H4 (cell line): ENCODE data around the gene CAMTA1. TPM values are rescaled to one million over a fixed set of nuclear protein-coding genes. Genes with fewer than 3 reads are reported as not detected.

Source experiments
- DNase-seq: peaks from one replicate; pipeline ENCODE4 v3.0.0-alpha.2; 2015; ENCODE audit warnings: low spot score
- total RNA-seq: library from RNA; depleted of rRNA; stranded (reverse); fragments of >200 nt; shearing (Covaris generic); gene quantifications from 2 replicates; pipeline ENCODE4 v1.2.3, GENCODE V29; 2014

The CAMTA1 gene
- total RNA-seq, 1 experiment from 2014 or later, result 98.2 TPM

DNA sequence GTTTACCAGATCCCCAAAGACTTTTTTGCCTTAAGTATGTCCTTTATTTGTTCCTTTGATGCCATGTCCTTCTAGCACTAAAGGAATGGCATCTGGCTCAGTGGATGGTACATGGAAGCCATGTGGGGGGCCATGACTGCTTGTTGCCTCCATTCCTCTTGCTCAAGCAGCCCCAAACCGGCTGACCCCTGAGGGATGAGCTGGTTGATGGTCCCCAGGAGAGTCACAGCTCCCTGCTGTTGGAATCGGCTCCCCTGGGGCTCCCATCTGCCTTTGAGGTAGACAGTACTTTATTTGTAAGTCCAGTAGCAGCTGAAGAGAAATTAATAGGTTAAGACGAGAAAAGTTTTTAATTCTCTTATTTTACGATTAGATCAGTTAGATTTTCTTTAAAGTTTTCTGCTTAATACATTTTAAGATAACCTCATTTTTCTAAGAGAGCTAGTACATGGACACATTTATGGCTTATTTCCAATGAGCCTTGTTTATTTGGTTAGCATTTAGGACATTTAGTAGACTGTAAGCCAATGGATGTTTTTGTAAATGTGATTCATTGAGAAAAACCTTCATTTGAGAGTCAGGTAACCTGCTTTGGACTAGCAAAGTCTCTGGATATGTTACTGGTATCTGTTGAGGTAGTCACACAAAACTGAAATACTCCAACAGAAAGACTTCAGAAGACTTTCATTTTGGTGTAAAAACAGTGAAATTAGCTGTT lies 88.2 kb downstream of the CAMTA1 start:
- no peak for DNase-seq

DNA sequence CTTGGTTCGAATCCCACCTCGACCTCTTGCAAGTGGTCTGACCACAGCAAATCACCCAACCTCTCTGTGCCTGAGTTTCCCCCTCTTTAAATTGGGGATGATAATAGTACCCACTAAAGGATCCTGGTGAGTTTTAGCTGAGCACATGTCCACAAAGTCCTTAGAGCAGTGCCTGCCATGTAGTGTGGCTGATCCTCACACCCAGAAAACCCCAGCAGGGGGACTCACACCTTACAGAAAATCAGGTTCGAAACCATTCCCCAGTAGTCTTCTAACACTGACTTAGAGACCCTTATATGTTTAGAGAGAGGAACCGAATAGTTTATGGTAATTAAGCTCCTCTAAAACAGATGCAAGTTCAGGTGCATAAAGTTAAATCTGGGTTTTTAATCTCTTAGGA lies 89.0 kb downstream of the CAMTA1 start:
- DNase-seq, result no peak

DNA sequence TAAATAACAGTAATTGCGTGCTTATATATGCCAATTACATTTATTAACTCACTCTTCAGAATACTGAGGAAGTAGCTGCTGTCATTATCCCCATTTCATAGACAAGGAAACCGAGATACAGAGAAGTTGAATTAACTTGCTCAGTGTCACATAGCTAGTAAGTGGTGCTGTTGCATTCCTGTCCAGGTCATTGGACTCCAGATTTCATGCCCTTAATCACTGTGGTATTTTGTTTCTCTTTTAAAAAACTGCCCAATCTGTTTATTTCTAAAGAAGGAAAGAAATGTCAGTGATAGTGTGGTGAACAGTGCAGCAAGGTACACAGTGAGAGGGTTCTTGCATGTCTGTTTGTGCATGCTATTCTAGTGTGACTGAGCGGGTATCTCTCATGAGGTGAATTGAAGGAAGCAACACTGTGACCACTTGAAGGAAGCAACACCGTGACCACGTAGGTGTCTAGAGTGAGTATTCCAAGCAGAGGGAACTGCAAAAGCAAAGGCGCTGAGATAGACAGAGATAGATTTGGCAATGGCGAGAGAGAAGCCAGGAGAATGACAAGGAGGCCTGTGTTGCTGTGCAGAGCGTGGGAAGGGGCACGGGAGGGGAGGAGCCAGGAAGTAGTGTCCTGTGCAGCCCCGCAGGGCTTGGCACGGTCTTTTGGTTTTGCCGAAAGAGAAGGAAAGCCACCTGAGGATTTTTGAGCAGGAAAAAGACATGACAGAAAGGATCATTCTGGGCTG lies 95.9 kb downstream of the CAMTA1 start:
- DNase-seq, result no peak

DNA sequence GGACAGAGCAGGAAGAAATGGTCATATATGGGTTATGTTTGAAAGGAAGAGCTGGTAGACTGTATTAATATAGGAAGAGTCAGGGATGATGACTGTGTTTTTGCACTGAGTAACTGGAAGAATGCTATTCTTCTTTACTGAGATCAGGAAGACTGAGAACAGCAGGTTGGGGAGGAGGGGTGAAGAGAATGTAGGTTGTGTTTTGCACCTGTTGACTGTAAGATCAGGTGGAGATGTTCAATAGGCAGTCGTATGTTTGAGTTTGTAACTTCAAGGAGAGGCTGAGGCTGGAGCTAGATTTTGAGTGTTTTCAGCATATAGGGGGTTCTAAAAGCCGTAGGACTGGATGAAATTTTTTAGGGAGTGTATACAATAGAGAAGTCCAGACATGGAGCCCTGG lies 97.2 kb downstream of the CAMTA1 start:
- no peak for DNase-seq

DNA sequence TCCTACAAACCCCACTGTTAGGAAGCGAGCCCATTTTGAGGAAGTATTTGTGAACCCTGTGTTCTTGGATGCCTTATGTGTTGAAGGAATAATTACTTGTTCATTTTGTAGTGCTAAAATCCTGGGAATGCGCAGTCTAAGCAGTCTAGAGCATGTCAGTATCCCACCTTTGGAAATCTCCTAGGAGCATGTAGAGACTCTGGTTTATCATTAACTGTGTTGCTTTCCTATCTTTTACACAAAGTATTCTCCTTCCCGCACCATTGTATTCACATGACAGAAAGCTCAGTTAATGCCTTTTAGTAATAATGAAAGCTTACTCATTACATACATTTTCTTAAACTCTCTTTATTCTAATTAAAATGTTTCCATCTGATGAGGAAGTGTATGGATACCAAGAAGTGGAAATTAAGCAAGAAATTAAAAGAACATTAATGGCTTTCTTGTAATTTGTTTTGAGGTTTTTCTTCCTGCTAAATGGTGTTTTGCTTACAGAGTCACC lies 99.4 kb downstream of the CAMTA1 start:
- DNase-seq, result no peak

DNA sequence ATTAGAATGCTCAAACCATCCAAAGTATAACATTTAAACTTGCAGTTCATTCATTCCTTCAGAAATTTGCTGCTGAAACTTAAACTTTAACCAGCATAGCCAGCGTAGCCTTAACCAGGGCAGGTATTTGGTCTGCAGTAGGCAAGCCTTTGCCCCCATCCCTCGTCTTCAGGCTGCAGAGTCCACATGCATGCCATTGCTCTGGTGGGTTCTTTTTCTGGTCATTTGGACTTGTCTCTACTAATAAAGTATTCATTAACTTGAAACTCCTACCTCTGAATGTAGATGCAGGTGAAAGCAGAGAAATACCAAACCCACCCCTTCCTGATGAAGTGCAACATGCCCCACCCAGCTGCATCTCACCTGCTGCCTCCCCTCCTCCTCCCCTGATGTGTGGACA lies 100.2 kb downstream of the CAMTA1 start:
- no peak for DNase-seq

DNA sequence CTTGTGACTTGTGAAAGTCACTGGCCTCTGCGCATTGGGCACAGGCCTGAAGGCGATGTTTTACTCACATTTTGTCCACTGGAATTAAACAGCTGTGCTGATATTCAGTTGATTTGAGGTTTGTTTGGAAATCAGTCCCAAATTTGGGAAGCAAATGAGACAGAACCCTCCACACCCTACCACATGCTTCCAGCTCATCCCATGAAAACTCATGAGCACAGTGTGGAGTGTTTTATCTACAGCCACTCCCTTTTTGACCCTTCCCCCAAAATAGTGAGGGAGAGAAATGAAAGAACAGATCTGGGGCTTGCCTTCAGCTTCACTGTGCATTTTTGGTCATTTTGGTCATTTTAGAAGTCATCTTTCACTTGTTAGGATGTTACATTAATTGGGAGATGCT lies 101.3 kb downstream of the CAMTA1 start:
- no peak for DNase-seq

DNA sequence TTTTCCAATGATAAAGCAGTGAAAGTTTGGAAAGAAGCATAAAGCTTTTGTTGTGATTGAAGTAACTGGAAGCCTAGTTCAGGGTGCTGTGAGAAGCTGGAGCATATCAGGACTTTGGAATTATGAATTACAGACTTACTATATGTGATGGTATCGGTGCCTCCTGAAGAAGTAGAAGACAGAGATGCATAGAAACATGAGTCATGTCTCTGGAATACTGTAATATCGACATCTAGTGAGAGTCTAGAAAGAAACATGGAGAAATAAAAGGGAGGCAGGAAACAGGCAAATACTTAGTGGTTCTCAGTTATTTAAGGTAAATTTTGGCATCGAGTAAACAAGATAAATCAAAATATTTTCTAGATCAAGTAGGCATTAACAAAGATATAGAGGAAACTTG lies 103.0 kb downstream of the CAMTA1 start:
- no peak for DNase-seq

DNA sequence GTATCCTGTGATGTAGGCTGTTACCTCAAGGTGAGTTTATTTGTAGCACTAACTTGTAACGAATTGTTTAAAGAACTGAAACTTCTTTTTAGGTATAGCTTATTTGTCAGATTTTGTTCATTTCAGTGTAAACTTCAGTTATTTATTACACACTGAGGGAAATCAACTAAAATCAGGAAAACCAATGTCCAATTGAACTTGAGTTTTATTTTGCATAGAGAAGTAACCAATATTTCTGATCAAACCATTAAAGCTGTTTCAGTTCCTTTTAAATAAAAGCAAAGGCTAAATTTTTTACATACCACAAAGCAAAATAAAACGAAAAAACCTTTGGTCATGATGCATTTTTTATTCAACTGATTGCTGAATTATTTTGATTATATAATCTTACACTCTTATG lies 103.6 kb downstream of the CAMTA1 start:
- no peak for DNase-seq

DNA sequence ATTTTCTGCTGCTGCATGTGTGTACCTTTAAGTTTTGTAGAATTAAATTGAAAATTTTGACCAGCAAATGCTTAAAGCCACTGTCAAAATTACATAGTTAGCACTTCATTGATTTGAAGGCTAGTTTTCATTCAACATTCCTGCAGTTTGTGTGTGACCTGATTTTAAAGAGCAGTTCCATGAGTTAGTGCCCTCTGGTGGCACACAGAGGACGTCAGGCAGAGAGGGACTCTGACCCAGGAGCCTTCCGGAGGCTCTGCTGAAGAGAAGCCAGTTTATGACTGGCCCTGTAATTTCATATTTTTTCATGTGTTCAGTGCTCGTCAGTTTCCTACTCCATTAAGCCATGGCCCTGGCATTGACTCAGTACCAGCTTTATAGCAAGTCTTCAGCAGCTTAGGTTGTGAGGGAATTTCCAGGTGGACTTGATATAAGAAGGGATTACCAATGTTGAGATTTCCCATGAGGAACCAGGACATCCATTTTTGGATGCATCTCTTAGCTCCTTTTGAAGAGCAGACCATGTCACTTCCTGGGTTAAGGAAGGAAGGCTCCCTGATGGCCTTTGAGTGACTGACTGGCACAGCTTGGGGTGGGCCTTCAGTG lies 104.7 kb downstream of the CAMTA1 start:
- DNase-seq, result peak; percentile 31

DNA sequence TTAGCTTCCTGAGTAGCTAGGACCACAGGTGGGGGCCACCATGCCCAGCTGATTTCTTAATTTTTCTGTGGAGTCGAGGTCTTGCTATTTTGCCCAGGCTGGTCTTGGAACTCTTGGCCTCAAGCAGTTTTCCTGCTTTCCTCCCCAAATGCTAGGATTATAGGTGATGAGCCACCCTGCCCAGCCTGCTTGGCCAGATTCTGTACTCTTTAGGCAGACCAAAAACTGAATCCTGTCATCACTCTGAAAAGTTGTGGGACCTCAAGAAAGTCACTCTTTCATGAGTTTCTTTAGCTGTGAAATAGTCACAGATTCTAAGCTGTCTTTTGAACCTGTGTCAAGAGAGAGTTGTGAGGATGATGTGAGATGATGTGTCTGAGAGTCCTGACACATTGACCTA lies 105.4 kb downstream of the CAMTA1 start:
- no peak for DNase-seq

DNA sequence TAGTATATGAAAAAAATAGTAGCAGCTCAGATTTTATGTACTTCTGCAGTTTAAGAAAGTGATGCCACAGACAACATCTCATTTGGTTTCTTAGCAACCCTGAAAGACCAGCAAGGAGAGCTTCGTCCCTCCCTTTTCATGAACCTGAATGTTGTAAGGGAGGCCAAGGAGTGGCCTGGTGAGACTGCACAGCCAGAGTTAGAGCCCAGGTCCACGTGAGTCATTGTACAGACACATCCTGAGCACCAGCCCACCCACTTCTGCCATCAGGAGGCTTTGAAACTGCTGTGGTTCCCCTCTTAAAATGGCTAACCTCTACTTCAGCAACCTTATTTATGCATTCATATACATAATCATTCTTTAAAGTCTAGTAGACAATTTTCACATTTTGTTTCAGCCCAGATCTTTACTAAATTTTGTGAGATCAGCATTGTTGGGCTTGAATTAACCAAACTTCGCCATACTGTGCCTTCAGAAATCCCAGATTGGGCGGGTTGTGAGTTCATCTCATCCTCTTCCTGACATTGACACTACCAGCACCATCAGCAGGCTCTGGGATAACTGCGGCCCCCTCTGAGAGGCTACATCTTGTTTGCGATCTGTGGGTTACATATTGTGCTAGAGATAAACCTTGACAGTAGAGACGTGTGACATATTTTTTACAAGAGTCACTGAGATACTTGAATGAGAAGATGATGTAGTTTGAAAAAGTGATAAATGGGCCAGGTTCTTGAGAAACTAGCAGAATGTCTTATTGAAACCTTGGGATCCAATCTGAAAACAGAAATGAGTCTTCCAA lies 106.7 kb downstream of the CAMTA1 start:
- no peak for DNase-seq

DNA sequence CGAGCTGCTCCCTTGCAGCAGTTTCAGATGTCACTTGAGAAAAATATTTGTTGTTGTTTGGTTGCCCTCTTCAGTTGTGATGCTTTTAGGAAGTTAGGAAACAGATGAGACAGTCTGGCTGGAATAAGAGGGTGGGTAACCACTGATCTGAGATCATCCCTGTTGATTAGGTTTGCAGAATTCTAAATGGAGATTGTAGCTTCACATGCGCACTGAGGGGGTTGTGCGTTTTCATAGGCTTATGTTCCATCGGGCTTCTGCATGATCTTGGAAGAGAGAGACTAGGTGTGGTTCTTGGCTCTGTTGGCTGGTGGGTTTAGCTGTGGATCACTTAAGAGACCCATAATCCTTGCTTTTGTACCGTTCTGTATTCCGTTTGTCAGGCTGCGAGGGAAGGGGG lies 108.1 kb downstream of the CAMTA1 start:
- DNase-seq, result no peak

DNA sequence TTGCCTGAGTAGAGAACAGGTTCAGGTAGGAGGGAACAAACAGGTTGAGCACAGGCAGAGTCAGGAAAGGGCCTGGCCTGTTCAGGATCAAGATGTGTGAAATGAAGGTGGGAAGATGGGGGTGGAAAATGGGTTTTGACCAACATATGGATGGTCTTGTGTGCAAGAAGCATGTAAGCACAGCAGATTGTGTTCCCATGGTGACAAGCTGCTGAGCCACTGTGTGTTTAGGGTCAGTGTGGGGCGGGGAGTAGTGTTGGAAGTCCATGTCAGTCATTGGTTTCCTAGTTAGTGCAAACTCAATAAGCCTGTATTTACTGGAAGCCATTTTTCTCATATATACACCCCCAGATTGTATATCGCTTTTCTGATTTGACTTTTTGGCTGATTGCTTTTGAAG lies 111.9 kb downstream of the CAMTA1 start:
- DNase-seq, result no peak

DNA sequence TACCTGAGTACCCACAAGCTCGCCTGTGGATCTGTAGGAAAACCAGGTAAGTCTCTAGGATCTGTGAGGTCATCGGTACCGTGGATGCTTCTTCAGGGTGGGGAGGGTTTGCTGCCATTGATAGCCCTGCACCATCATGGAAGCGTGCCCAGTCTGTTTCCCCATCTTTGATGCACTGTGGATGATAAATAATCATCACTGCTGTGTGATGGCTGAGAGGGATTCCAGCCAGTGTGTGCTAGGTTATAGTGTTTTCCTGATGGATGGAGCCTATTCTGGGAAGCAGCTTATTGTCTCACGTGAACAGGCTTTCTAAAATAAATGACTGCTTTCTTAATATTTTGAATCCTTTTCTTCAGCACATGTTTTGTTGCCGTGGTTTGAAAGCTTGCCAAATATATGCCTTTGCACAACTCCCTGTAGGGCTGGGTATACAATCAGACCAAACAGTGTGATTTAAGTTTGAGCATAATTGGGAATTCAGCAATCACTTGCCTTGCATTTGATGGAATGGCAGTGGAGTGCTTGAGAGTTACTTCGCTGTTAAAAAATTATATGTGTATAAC lies 113.8 kb downstream of the CAMTA1 start:
- DNase-seq, result no peak

DNA sequence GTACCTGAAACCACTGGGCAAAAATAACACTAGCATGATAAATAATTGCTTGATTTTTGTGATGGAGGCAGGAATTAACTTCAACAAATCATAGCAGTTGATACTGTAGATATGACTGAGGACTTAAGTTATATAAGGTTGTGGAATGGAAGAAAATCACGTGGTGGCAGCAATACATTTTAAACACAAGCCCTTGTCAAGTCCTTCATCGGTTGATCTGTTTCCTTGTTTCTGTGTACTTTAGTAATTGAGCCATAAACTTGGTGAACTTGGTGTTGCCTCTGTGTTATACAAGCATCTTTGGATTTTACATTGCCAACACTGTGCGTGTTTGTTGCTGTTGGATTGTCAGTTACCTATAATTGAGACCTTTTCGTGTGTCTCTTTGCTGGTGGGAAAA lies 114.4 kb downstream of the CAMTA1 start:
- no peak for DNase-seq

DNA sequence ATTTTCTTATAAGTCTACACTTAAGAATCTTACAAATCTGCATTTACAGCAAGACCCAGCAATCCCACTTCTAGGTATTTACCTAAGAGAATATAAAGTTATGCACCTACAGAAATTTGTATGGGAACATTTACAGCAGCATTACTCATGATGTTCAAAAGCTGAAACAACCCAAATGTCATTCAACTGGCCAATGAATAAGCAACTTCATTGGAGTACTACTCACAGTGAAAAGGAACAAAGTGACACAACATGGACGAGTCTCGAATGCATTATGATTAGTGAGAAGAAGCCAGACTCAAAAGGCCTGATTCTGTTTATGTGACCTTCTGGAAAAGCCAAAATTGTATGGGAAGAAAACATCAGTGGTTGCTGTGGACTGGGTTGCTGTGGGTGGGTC lies 116.9 kb downstream of the CAMTA1 start:
- no peak for DNase-seq

DNA sequence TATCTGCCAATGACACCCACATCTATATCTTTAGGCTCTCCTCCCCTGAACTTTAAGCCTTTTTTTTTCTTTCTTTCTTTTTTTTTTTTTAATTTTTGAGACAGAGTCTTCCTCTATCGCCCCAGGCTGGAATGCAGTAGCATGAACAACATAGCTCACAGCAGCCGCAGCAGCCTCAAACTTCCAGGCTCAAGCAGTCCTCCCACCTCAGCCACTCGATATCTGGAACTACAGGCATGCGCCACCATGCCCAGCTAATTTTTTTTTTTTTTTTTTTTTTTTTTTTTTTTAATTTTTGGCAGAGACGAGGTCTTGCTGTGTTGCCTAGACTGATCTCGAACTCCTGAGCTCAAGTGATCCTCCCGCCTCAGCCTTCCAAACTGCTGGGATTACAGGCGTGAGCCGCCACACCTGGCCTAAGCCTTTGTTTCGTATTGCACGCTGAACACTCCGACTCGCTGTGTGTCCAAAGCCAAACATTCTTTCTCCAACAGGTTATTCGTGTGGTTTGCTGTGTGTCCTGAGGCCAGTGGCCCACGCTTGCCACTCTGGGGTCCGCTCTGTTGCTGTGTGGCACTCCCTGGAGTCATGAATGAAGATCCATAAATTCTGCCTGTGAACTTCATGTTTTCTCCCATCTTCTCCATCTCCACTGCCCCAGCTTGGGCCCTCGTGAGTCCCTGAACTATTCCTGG lies 119.4 kb downstream of the CAMTA1 start:
- DNase-seq, result no peak

DNA sequence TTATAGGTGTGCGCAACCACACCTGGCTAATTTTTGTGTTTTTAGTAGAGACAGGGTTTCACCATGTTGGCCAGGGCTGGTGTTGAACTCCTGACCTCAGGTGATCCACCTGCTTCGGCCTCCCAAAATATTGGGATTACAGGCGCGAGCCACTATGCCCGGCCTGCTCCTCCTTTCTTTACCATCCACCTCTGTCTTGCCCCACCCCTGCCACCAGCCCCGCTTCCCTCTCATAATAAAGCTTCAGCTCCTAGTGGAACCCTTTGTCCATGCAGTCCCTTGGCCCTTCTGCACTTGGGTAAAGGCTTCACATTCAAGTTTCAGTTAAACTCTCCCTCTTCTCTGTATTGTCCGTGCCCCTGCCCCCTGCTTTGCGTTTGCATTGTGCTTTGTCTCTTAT lies 120.1 kb downstream of the CAMTA1 start:
- no peak for DNase-seq

DNA sequence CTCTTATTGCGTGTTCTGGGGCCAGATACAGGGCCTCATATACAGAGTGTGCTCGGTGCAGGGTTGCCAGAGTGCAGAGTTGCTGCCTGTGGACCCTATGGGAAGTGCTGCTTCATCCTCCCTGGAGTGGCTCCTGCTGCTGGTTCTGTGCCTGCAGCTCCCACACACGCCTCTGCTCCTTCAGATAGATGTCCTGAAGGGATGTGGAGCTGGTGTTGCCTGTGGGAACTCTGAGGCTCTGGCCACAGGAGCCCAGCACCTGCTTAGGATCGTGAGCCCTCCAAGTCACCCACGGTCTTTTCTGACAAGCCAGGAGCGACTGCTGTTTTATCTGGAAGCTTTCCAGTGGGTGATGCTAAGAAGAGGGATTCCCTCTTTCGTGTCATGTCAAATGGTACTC lies 120.5 kb downstream of the CAMTA1 start:
- DNase-seq, result no peak

DNA sequence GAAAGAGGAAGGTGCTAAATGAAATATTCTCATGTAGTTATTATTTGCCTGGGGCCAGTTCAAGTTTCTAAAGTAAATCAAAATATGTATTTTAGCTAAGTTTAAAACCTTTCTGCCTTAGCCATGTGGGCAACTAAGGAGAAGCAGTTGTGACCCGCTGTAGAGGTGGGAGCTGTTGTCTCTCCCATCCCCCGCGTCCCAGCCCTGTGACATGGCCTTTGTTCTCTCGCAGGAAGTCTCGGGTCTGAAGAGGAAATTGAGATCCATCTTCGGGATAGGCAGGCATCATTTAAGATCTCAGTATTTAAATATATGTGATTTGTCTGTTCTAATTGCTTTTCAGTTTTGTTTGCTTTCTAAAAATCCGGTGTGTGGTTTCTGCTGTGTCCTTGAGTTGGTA lies 121.5 kb downstream of the CAMTA1 start:
- no peak for DNase-seq
